Upper lobe of left lung (tissue), 6 donors: ENCODE results near the gene PWWP2B. TPM values are rescaled to one million over a fixed set of nuclear protein-coding genes. Genes with fewer than 3 reads are reported as not detected.

Source experiments
- ATAC-seq, 2 donors: fragments of 200-7000 bp; cut with Tn5 transposase; one replicate each; pipeline ENCODE4 v1.9.1; 2022; ENCODE audit warnings: mild to moderate bottlenecking in 2 of 2, moderate library complexity in 2 of 2; ENCODE audit not compliant: low FRiP score in 2 of 2
- DNase-seq, 2 donors: peaks; one replicate each; pipeline ENCODE4 v3.0.0-alpha.2; 2019 to 2020
- H3K27ac ChIP-seq, 4 donors: fragments of 200-600 bp; sonication (generic); one replicate each; pipeline ENCODE4 v1.5.1; 2016 to 2019
- H3K27me3 ChIP-seq, 4 donors: fragments of 200-600 bp; sonication (generic); one replicate each; pipeline ENCODE4 v1.5.1; 2017 to 2019
- H3K36me3 ChIP-seq, 4 donors: fragments of 200-600 bp; sonication (generic); one replicate each; pipeline ENCODE4 v1.5.1; 2016 to 2019
- H3K4me1 ChIP-seq, 4 donors: fragments of 200-600 bp; sonication (generic); one replicate each; pipeline ENCODE4 v1.5.1; 2018 to 2019
- H3K4me3 ChIP-seq, 4 donors: fragments of 200-600 bp; sonication (generic); one replicate each; pipeline ENCODE4 v1.5.1; 2017 to 2019; ENCODE audit warnings: mild to moderate bottlenecking in 2 of 4, moderate library complexity in 1 of 4
- H3K9me3 ChIP-seq, 4 donors: fragments of 200-600 bp; sonication (generic); one replicate each; pipeline ENCODE4 v1.5.1; 2018 to 2019
- EP300 ChIP-seq, 4 donors: sonication (generic); formaldehyde crosslinking; IDR thresholded peaks; one replicate each; pipeline ENCODE4 v1.5.1; 2017; ENCODE audit warnings: antibody characterized with exemption in 4 of 4, control low read depth in 2 of 4
- POLR2A ChIP-seq, 4 donors: fragments of 450-650 bp; IDR thresholded peaks; one replicate each; pipeline ENCODE4 v1.5.1; 2016 to 2017; ENCODE audit warnings: antibody characterized with exemption in 4 of 4, mild to moderate bottlenecking in 2 of 4
- POLR2AphosphoS5 ChIP-seq, 2 donors: sonication (generic); formaldehyde crosslinking; IDR thresholded peaks; one replicate each; pipeline ENCODE4 v1.5.1; 2017; ENCODE audit warnings: antibody characterized with exemption in 2 of 2
- WGBS, 2 donors: methylation state at CpG; one replicate each; pipeline ENCODE4 v1.1.5; 2017 to 2018; 5-methylcytosine and 5-hydroxymethylcytosine counted together
- total RNA-seq, 6 donors: library from RNA; depleted of rRNA in 4 of 6; stranded (reverse); fragments of >200 nt in 4 of 6; gene quantifications; one replicate each; pipeline versions ENCODE4 v1.1.0 to v1.2.1, GENCODE V29; 2016 to 2021
- TF ChIP-seq, protein P1 (sequence below), 6 experiments: fragments of 450-650 bp in 4 of 6; fragments of 200-600 bp in 2 of 6; sonication (generic) in 2 of 6; IDR thresholded peaks; one replicate each; pipeline ENCODE4 v1.5.1; 2016 to 2019; ENCODE audit warnings: antibody characterized with exemption in 6 of 6
- donor health status: DM: no; HTN: no; CAD: no; lungs with moderate emphysema.
- donor health status: DM: no; HTN: yes; CAD: no; lungs with severe emphysema.

PWWP2B gene
- total RNA-seq, 6 donors from 2014 or later: 20.2 to 54.4 (median 32.9) TPM

DNA sequence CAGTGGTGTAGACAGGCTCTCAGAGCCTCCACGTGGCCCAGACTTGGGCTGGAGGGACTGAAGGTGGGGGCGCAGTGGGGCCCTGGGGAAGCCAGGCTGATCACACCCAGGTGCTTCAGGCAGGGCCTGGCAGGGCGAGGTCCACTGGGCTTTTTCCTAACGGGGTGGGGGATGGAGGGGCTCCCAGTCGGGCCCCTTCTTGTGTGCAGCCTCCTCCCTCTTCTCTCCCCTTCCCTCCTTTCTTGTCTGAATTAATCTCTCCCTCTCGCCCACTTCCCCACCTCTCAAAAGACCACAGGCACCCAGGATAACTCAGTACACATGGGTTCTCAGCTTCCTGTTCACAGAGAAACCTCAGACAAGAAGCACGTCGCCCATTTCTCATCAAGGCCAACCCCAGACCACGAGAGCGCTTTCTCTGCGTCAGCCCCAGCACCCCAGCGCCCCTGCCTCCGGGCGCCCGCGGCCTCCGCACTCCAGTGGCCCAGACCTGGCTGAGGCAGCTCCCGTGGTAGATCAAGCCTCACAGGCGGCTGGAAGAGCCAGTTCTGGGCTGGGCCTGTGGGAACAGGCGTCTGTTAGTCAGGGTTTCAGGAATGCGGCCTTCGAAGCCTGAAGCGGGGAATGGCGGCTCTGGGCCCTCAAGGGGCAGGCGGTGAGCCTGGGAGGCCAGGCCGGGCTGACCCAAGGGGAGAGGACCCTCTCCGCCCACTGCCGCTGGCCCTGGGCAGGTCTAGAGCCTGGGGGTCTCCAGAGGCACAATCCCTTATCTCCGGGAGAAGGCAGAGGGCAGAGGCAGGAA lies 50.6 kb downstream of the PWWP2B start:
- Histone ChIP-seq H3K36me3 (no peaks in the 10 kb centered on the region), H3K27ac (peak overlapping the region; percentile 84 to 93 (median 90)), H3K4me1 (peaks cover 38 to 59% (median 53%) of the 10 kb centered on the region in 4 donors), H3K27me3 (no peaks in the 10 kb centered on the region), H3K4me3 (peak overlapping the region in 2 of 4 donors; percentile 11 to 14), H3K9me3 (no peaks in the 10 kb centered on the region)
- ATAC-seq (peak; percentile 50 to 62), DNase-seq (peak; percentile 66 to 89)
- 40 to 76% methylated on average over 19 to 21 of the region's 29 CpGs for WGBS, 2 donors
- TF ChIP-seq, protein P1, sequence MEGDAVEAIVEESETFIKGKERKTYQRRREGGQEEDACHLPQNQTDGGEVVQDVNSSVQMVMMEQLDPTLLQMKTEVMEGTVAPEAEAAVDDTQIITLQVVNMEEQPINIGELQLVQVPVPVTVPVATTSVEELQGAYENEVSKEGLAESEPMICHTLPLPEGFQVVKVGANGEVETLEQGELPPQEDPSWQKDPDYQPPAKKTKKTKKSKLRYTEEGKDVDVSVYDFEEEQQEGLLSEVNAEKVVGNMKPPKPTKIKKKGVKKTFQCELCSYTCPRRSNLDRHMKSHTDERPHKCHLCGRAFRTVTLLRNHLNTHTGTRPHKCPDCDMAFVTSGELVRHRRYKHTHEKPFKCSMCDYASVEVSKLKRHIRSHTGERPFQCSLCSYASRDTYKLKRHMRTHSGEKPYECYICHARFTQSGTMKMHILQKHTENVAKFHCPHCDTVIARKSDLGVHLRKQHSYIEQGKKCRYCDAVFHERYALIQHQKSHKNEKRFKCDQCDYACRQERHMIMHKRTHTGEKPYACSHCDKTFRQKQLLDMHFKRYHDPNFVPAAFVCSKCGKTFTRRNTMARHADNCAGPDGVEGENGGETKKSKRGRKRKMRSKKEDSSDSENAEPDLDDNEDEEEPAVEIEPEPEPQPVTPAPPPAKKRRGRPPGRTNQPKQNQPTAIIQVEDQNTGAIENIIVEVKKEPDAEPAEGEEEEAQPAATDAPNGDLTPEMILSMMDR (IDR thresholded peaks at IDR 0.05): no peak
- peak in 1 of 4 donors; percentile 17 for TF ChIP-seq POLR2A (IDR thresholded peaks at IDR 0.05)
- no peak for TF ChIP-seq EP300 (IDR thresholded peaks at IDR 0.05)
- TF ChIP-seq POLR2AphosphoS5 (IDR thresholded peaks at IDR 0.05): no peak

DNA sequence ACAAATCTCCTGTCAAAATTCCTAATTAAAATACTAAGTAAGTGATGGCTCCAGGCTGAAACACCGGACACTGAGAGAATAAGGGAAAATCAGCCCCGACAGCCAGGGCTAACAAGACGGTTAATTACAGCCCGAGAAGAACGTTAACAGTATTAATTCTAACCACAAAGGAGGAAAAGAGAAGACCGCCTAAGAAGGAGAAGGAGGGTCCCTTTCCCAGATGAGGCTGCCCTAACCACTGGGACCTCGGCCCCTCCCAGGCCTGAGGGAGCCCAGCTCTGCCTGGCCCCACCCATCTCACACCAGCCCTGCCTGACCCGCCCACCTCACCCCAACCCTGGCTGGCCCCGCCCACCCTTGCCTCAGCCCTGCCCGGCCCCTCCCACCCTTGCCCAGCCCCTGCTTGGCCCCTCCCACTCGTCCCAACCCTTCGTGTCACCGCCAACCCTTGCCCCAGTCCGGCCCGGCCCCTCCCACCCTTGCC lies 51.3 kb downstream of the PWWP2B start:
- 51 to 62% methylated on average over 6 to 11 of the region's 15 CpGs for WGBS, 2 donors
- Histone ChIP-seq H3K4me1 (peaks cover 44 to 66% (median 59%) of the 10 kb centered on the region in 4 donors), H3K4me3 (no peak overlapping the region), H3K9me3 (no peaks in the 10 kb centered on the region), H3K27ac (peak overlapping the region; percentile 84 to 93 (median 90)), H3K36me3 (no peaks in the 10 kb centered on the region), H3K27me3 (no peaks in the 10 kb centered on the region)
- ATAC-seq: peak; percentile 64 to 80
- DNase-seq: peak; percentile 88 to 96
- TF ChIP-seq POLR2AphosphoS5 (IDR thresholded peaks at IDR 0.05): peak; percentile 13 to 62
- no peak for TF ChIP-seq EP300 (IDR thresholded peaks at IDR 0.05)
- TF ChIP-seq, protein P1 (IDR thresholded peaks at IDR 0.05): no peak
- peak in 2 of 4 donors; percentile 40 to 72 for TF ChIP-seq POLR2A (IDR thresholded peaks at IDR 0.05)

DNA sequence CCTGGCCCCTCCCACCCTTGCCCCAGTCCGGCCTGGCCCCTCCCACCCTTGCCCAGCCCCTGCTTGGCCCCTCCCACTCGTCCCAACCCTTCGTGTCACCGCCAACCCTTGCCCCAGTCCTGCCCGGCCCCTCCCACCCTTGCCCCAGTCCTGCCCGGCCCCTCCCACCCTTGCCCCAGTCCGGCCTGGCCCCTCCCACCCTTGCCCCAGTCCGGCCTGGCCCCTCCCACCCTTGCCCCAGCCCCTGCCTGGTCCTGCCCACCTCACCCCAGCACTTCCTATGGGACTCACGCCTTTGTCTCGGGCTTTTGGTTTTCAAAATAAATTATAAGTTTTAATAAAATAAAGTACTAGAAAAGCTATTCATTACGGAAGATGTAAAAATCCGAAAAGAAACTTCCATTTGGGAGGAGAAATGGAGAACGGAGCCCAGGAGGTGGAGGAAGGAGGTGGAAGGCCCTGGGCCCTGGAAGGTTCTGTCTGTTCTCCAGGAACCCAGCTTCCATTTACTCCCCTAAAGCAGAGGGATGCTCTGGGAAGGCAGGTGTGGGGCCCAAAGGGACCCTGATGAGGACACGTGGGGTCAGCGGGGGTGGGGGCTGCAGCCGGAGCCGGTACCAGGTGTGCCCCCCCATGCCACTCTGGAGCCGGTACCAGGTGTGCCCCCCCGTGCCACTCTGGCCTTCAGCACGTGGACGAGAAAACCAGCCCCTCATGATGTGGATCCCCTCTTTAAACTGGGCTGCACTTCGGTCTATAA lies 52.2 kb downstream of the PWWP2B start:
- Histone ChIP-seq H3K4me1 (peaks cover 44 to 66% (median 58%) of the 10 kb centered on the region in 4 donors), H3K27me3 (no peaks in the 10 kb centered on the region), H3K9me3 (no peaks in the 10 kb centered on the region), H3K4me3 (no peak overlapping the region), H3K27ac (peak overlapping the region; percentile 31 to 82 (median 71)), H3K36me3 (no peaks in the 10 kb centered on the region)
- WGBS, 2 donors: 57 to 58% methylated on average over 16 of the region's 22 CpGs
- ATAC-seq: peak in 1 of 2 donors; percentile 9
- TF ChIP-seq, protein P1 (IDR thresholded peaks at IDR 0.05): no peak
- TF ChIP-seq EP300 (IDR thresholded peaks at IDR 0.05) (no peak), POLR2A (IDR thresholded peaks at IDR 0.05) (no peak), POLR2AphosphoS5 (IDR thresholded peaks at IDR 0.05) (no peak)
- DNase-seq: peak; percentile 87 to 90

DNA sequence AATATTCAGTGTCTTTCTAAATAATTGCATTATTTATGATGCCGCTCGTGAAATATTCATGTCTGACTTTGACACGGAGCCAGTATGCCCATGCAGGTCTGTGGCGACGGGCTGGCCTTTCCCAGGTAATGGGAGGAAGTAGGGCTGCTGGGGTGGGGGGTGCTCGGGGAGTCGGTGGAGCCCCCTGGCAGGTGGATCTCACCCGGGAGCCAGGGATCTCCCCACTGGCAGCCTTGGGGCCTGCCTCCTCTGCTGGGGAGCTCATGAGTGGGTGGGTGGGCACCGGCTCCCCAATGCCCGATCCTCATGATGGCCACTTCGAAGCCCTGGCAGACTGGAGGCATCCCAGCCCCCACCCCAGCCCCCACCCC lies 52.8 kb downstream of the PWWP2B start:
- Histone ChIP-seq H3K9me3 (no peaks in the 10 kb centered on the region), H3K4me1 (peaks cover 41 to 60% (median 52%) of the 10 kb centered on the region in 4 donors), H3K4me3 (no peak overlapping the region), H3K36me3 (no peaks in the 10 kb centered on the region), H3K27ac (peak overlapping the region in 3 of 4 donors; percentile 67 to 82 (median 75)), H3K27me3 (no peaks in the 10 kb centered on the region)
- TF ChIP-seq, protein P1 (IDR thresholded peaks at IDR 0.05): no peak
- TF ChIP-seq POLR2A (IDR thresholded peaks at IDR 0.05) (no peak), EP300 (IDR thresholded peaks at IDR 0.05) (no peak), POLR2AphosphoS5 (IDR thresholded peaks at IDR 0.05) (no peak)
- no peak for DNase-seq
- 71 to 80% methylated on average over 9 to 11 of the region's 11 CpGs for WGBS, 2 donors
- ATAC-seq: no peak
